IPS-15b (cell line): ENCODE measurements around the gene HYOU1.

Experiments used
- H3K27me3 ChIP-seq: one replicate; pipeline ENCODE4 v1.6.1; 2013; ENCODE audit warnings: low read length; ENCODE audit not compliant: control insufficient read depth, insufficient read depth
- H3K36me3 ChIP-seq: one replicate; pipeline ENCODE4 v1.6.1; 2013; ENCODE audit warnings: low read length; ENCODE audit not compliant: control insufficient read depth, insufficient read depth
- H3K4me1 ChIP-seq: one replicate; pipeline ENCODE4 v1.6.1; 2013; ENCODE audit warnings: mild to moderate bottlenecking, low read length; ENCODE audit not compliant: control insufficient read depth, insufficient read depth
- H3K4me3 ChIP-seq: one replicate; pipeline ENCODE4 v1.5.1; 2013; ENCODE audit warnings: low read depth, low read length
- H3K9ac ChIP-seq: one replicate; pipeline ENCODE4 v1.6.1; 2013; ENCODE audit warnings: low read depth, mild to moderate bottlenecking, low read length
- H3K9me3 ChIP-seq: one replicate; pipeline ENCODE4 v1.6.1; 2013; ENCODE audit warnings: mild to moderate bottlenecking, low read length; ENCODE audit not compliant: control insufficient read depth, insufficient read depth

The HYOU1 gene

DNA sequence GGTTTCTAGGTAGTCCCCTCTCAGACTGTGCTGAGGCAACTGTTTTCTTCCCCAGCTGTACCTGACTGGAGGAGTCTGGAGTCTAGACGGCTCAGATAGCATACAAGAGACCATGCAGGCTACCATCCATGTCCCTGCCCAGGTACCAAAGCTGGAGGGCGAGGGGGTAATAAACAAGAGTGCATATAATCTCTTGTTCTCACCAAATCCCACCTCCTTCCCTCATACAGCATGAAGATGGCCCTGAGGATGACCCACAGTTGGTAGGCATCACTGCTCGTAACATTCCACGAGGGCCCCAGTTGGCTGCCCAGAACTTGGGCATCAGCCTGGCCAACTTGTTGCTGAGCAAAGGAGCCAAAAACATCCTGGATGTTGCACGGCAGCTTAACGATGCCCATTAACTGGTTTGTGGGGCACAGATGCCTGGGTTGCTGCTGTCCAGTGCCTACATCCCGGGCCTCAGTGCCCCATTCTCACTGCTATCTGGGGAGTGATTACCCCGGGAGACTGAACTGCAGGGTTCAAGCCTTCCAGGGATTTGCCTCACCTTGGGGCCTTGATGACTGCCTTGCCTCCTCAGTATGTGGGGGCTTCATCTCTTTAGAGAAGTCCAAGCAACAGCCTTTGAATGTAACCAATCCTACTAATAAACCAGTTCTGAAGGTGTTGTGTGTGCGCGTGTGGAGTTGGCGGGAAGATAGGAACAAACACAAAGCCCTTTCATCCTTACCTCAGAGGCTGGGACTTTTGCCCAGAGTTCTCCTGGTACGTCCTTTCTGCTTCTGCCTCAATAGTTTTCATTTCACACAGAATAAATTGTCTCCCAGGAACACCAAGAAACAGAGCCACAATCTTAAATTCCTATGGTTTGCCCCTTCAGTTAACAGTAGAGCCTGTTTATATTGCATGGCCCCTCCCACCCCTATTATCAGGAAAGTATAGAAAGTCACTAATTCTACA, 36.2 kb upstream of the HYOU1 start:
- Histone ChIP-seq H3K9ac (peak overlapping the region; percentile 99), H3K36me3 (peaks cover 20% of the 10 kb centered on the region), H3K4me3 (peak overlapping the region; percentile 92), H3K4me1 (peaks cover 7% of the 10 kb centered on the region), H3K27me3 (no peaks in the 10 kb centered on the region), H3K9me3 (no peaks in the 10 kb centered on the region)

DNA sequence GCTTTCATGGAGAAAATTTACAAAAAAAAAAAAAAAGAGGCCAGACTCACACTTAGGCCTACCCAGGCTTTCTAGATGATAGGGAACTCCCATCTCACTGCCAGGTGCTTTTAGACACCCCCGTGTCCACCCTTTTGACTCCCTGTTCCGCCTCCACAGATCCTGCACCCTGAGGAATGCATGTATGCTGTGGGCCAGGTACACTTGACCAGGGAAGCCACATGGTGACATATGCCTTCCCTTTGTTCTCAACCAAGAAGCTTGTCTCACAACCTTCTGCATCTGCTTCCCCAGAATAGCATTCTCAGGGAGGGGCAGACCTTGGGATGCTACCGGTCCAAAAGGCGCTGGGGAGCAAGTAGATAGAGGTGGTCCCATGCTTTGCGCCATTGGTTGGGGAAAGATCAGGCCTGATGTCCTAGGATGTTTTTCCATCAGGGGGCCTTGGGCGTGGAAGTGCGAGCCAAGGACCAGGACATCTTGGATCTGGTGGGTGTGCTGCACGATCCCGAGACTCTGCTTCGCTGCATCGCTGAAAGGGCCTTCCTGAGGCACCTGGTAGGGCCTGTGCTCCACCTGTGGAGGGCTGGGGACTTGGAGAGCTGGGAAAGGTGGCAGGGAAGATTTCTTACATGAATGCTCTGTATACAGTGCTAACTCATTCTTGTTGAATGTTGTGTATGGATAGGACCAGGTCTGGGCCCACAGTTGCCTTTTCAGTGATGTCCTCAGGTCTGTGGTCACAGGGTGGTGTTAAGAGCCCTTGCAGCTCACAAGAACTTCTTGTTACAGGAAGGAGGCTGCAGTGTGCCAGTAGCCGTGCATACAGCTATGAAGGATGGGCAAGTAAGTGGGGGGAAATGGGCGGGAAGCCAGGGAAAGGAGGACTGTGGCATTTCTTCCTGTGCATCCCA, 35.2 kb upstream of the HYOU1 start:
- Histone ChIP-seq H3K9ac (no peak overlapping the region), H3K9me3 (no peaks in the 10 kb centered on the region), H3K4me3 (peak overlapping the region; percentile 92), H3K36me3 (peaks cover 10% of the 10 kb centered on the region), H3K27me3 (no peaks in the 10 kb centered on the region), H3K4me1 (peaks cover 7% of the 10 kb centered on the region)

- Histone ChIP-seq H3K36me3 (peaks cover 10% of the 10 kb centered on the region), H3K4me3 (no peak overlapping the region), H3K9me3 (no peaks in the 10 kb centered on the region), H3K27me3 (no peaks in the 10 kb centered on the region), H3K9ac (no peak overlapping the region), H3K4me1 (peaks cover 7% of the 10 kb centered on the region)
Observed at GRCh38 chr11:119091178-119091577, 34.2 kb upstream of the HYOU1 start.

GRCh38 chr11:119089319-119089718, 32.3 kb upstream of the HYOU1 start:
- no peak overlapping the region for H3K4me3 ChIP-seq
- H3K36me3 ChIP-seq = peaks cover 10% of the 10 kb centered on the region
- no peaks in the 10 kb centered on the region for H3K27me3 ChIP-seq
- no peak overlapping the region for H3K9ac ChIP-seq
- H3K4me1 ChIP-seq = peaks cover 7% of the 10 kb centered on the region
- H3K9me3 ChIP-seq = no peaks in the 10 kb centered on the region

DNA sequence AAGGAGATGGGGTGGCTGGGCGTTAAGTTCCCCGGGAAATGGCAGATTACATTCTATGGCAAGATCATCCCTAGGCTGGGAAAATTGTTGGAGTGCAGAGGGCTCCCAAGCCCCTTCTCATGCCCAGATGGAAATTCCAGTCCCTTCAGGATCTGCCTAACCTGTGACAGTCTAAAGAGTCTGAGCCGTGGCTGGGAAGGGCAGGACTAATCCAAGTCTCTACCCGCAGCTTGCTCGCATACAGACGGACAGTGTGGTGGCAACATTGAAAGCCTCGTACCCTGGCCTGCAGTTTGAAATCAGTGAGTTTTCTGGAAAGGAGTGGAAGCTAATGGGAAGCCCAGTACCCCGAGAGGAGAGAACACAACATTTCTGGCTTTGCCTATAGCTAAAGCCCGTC, 31.4 kb upstream of the HYOU1 start:
- no peaks in the 10 kb centered on the region for H3K27me3 ChIP-seq
- H3K9me3 ChIP-seq = no peaks in the 10 kb centered on the region
- H3K4me3 ChIP-seq = no peak overlapping the region
- no peak overlapping the region for H3K9ac ChIP-seq
- peaks cover 7% of the 10 kb centered on the region for H3K4me1 ChIP-seq
- H3K36me3 ChIP-seq = peaks cover 10% of the 10 kb centered on the region

DNA sequence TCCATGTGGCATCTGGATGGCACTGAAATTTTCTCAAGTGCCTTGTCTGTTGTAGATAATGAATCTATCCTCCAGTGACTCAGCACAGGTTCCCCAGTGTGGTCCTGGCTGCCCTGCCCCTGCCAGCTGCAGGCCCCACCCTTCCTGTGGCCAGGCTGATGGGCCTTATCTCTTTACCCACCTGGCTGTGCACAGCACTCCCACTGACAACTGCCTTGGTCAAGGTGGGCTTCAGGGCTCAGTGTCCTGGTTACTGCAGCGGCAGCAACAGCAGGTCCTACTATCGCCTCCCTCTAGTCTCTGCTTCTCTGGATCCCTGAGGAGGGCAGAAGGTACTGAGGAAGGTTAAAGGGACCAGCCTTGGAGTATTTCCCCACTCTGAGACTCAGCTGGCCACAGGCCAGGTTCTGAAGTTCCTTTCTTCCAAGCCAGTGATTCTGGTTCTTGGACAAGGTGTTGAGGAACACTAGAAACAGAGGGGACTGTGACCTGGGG, 30.8 kb upstream of the HYOU1 start:
- Histone ChIP-seq H3K36me3 (peaks cover 6% of the 10 kb centered on the region), H3K4me1 (peaks cover 2% of the 10 kb centered on the region), H3K9ac (no peak overlapping the region), H3K9me3 (no peaks in the 10 kb centered on the region), H3K27me3 (no peaks in the 10 kb centered on the region), H3K4me3 (no peak overlapping the region)

- no peaks in the 10 kb centered on the region for H3K9me3 ChIP-seq
- no peak overlapping the region for H3K9ac ChIP-seq
- peaks cover 6% of the 10 kb centered on the region for H3K36me3 ChIP-seq
- H3K4me1 ChIP-seq = peaks cover 2% of the 10 kb centered on the region
- no peak overlapping the region for H3K4me3 ChIP-seq
- H3K27me3 ChIP-seq = no peaks in the 10 kb centered on the region
Observed at GRCh38 chr11:119087123-119087522, 30.1 kb upstream of the HYOU1 start.

GRCh38 chr11:119085437-119085847, 28.4 kb upstream of the HYOU1 start:
- Histone ChIP-seq H3K4me1 (no peaks in the 10 kb centered on the region), H3K4me3 (peak overlapping the region; percentile 83), H3K27me3 (no peaks in the 10 kb centered on the region), H3K9ac (peak overlapping the region; percentile 98), H3K36me3 (peaks cover 15% of the 10 kb centered on the region), H3K9me3 (no peaks in the 10 kb centered on the region)

GRCh38 chr11:119084663-119085436, 27.8 kb upstream of the HYOU1 start, which contains the start of gene HMBS:
TSS of gene HMBS (plus strand) at chr11:119084881. CDS start at chr11:119085034, 153 bp downstream.
- Histone ChIP-seq H3K27me3 (no peaks in the 10 kb centered on the region), H3K9ac (peak within 1 kb of the TSS; percentile 98), H3K36me3 (peaks cover 16% of the 10 kb centered on the region), H3K9me3 (no peaks in the 10 kb centered on the region), H3K4me3 (peak within 1 kb of the TSS; percentile 83), H3K4me1 (no peaks in the 10 kb centered on the region)

GRCh38 chr11:119081682-119082260, 24.8 kb upstream of the HYOU1 start:
- H3K9ac ChIP-seq = no peak overlapping the region

More at GRCh38 chr11:119081682-119082260, 24.8 kb upstream of the HYOU1 start:
- no peaks in the 10 kb centered on the region for H3K4me1 ChIP-seq
- peaks cover 37% of the 10 kb centered on the region for H3K36me3 ChIP-seq
- no peak overlapping the region for H3K4me3 ChIP-seq
- H3K9me3 ChIP-seq = no peaks in the 10 kb centered on the region
- H3K27me3 ChIP-seq = no peaks in the 10 kb centered on the region
